Epithelial cell of esophagus (primary cell): ENCODE measurements around the gene UBL3.

Experiments
- DNase-seq: peaks from one replicate; pipeline ENCODE4 v3.0.0; 2010; ENCODE audit warnings: low read depth
- H3K4me3 ChIP-seq: 2 replicates; pipeline ENCODE4 v1.5.1; 2011; ENCODE audit warnings: mild to moderate bottlenecking, low read length, control low read depth
- CTCF ChIP-seq: IDR thresholded peaks from 2 replicates; pipeline ENCODE4 v1.5.1; 2011; ENCODE audit warnings: low read depth, mild to moderate bottlenecking, low read length, control low read depth, inconsistent platforms; ENCODE audit not compliant: insufficient read depth; ENCODE audit errors: missing control alignments

Gene UBL3

GRCh38 chr13:29852472-29853054 is 2.1 kb upstream of the UBL3 start:
- no peak for DNase-seq
- no peak overlapping the region for H3K4me3 ChIP-seq
- TF ChIP-seq CTCF = no peak

GRCh38 chr13:29849731-29850212 is 645 bp downstream of the UBL3 start:
- TF ChIP-seq CTCF = no peak
- DNase-seq = peak; percentile 83
- peak overlapping the region; percentile 93 for H3K4me3 ChIP-seq

- peak; percentile 49 for DNase-seq
- H3K4me3 ChIP-seq = peak overlapping the region; percentile 93
- TF ChIP-seq CTCF = no peak
These were observed 1.3 kb downstream of the UBL3 start for GRCh38 chr13:29849071-29849631.

GRCh38 chr13:29847501-29847983 is 2.9 kb downstream of the UBL3 start:
- H3K4me3 ChIP-seq = peak overlapping the region; percentile 58
- TF ChIP-seq CTCF = no peak
- DNase-seq = peak; percentile 54

- no peak for DNase-seq
- H3K4me3 ChIP-seq = peak overlapping the region; percentile 58
- TF ChIP-seq CTCF = no peak
These were observed 3.8 kb downstream of the UBL3 start for GRCh38 chr13:29846475-29847256.

- no peak for TF ChIP-seq CTCF
- DNase-seq = peak; percentile 27
- no peak overlapping the region for H3K4me3 ChIP-seq
These were observed 4.9 kb downstream of the UBL3 start for GRCh38 chr13:29845440-29846056.
